Measurements from ENCODE around the gene SMIM27. TPM values are rescaled to one million over a fixed set of nuclear protein-coding genes. Genes with fewer than 3 reads are reported as not detected.
"Not testable (repeated sequence)": the region's sequence is repeated elsewhere in the genome, so short reads cannot be mapped to it uniquely, and the experiment has no call there.

The SMIM27 gene
- total RNA-seq, 2 experiments from 2014 or later: 20.8 to 22.2 TPM

- Mint-ChIP-seq H3K27me3 (peaks cover 42% of the 10 kb centered on the region), H3K27ac (no peak overlapping the region), H3K9me3 (ENCODE audit: low read depth) (no peaks in the 10 kb centered on the region), H3K4me3 (no peak overlapping the region), H3K4me1 (no peaks in the 10 kb centered on the region), H3K36me3 (no peaks in the 10 kb centered on the region)
- DNase-seq: no peak
- CTCF ChIA-PET: interaction anchor here (0.8 to 5.3 kb wide), 10 partner anchors 10 to 385 kb away, joined by 3 to 45 read pairs (median 4); no protein-coding TSS in a partner anchor
- no peak for ATAC-seq
Observed at GRCh38 chr9:32589083-32589723, 37.1 kb downstream of the SMIM27 start.

- no peak for ATAC-seq
Observed at GRCh38 chr9:32590476-32590875, 38.3 kb downstream of the SMIM27 start.

DNA sequence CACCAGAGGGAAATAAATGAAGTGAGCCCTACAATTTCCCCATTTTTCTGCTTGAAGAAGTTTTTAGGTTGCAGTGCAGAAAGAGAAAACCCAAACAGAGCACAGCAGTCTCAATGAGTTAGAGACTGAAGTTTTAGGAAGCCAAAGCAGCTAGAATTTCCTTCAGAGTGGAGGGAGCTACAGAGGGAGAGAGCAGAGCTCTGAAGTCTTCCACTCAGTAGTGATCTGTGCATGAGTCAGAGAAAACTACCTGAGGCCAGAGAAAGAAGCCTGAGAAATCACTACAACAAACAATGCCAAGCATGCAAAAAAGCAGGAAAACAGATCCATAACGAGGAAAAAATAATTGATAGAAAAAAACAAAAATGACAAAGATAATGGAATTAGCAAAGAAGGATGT, 38.8 kb downstream of the SMIM27 start:
- DNase-seq: no peak
- no peak for ATAC-seq
- CTCF ChIA-PET: interaction anchor here (0.8 kb wide), 1 partner anchor 9 kb away, joined by 3 read pairs; no protein-coding TSS in a partner anchor
- no peak overlapping the region for H3K4me3 Mint-ChIP-seq
- no peaks in the 10 kb centered on the region for H3K9me3 Mint-ChIP-seq (ENCODE audit: low read depth)
- peaks cover 3% of the 10 kb centered on the region for H3K4me1 Mint-ChIP-seq
- H3K27ac Mint-ChIP-seq: no peak overlapping the region
- H3K27me3 Mint-ChIP-seq: peaks cover 29% of the 10 kb centered on the region
- no peaks in the 10 kb centered on the region for H3K36me3 Mint-ChIP-seq

More at GRCh38 chr9:32590476-32590875, 38.3 kb downstream of the SMIM27 start:
- Mint-ChIP-seq H3K9me3 (ENCODE audit: low read depth) (no peaks in the 10 kb centered on the region), H3K27me3 (peaks cover 33% of the 10 kb centered on the region), H3K36me3 (no peaks in the 10 kb centered on the region), H3K4me3 (no peak overlapping the region), H3K27ac (no peak overlapping the region), H3K4me1 (no peaks in the 10 kb centered on the region)
- no peak for DNase-seq
- CTCF ChIA-PET: interaction anchor here (0.8 to 5.3 kb wide), 6 partner anchors 8 to 378 kb away, joined by 3 to 45 read pairs (median 10); no protein-coding TSS in a partner anchor

GRCh38 chr9:32596096-32596865, 44.2 kb downstream of the SMIM27 start:
- no peaks in the 10 kb centered on the region for H3K9me3 Mint-ChIP-seq (ENCODE audit: low read depth)
- H3K36me3 Mint-ChIP-seq: no peaks in the 10 kb centered on the region
- CTCF ChIA-PET: interaction anchor here (1.0 kb wide), 1 partner anchor 17 kb away, joined by 5 read pairs; no protein-coding TSS in a partner anchor
- peaks cover 29% of the 10 kb centered on the region for H3K27me3 Mint-ChIP-seq
- DNase-seq (no peak), ATAC-seq (no peak)
- H3K27ac Mint-ChIP-seq: no peak overlapping the region
- H3K4me1 Mint-ChIP-seq: peaks cover 9% of the 10 kb centered on the region
- no peak overlapping the region for H3K4me3 Mint-ChIP-seq

- ATAC-seq: no peak
Observed at GRCh38 chr9:32596936-32597335, 44.8 kb downstream of the SMIM27 start.

GRCh38 chr9:32599021-32599420, 46.9 kb downstream of the SMIM27 start:
- H3K36me3 Mint-ChIP-seq; ATAC-seq; H3K9me3 Mint-ChIP-seq (ENCODE audit: low read depth); H3K4me3 Mint-ChIP-seq; H3K27ac Mint-ChIP-seq; DNase-seq: not testable (repeated sequence)
- Mint-ChIP-seq H3K4me1 (peaks cover 11% of the 10 kb centered on the region), H3K27me3 (peaks cover 29% of the 10 kb centered on the region)
- CTCF ChIA-PET: interaction anchor here (1.0 to 1.4 kb wide), 2 partner anchors 9 to 19 kb away, joined by 3 read pairs; no protein-coding TSS in a partner anchor

More at GRCh38 chr9:32596936-32597335, 44.8 kb downstream of the SMIM27 start:
- Mint-ChIP-seq H3K4me3 (no peak overlapping the region), H3K4me1 (peaks cover 9% of the 10 kb centered on the region), H3K27me3 (peaks cover 29% of the 10 kb centered on the region), H3K27ac (no peak overlapping the region), H3K36me3 (no peaks in the 10 kb centered on the region), H3K9me3 (ENCODE audit: low read depth) (no peaks in the 10 kb centered on the region)
- no peak for DNase-seq
- CTCF ChIA-PET: interaction anchor here (1.0 kb wide), 1 partner anchor 17 kb away, joined by 5 read pairs; no protein-coding TSS in a partner anchor

Other genes starting within 250 kb of the SMIM27 start
- 1 to 10 TPM; 7.0 to 9.9 TPM for gene ACO1, start 167.7 kb upstream of the SMIM27 start, total RNA-seq
- 10 to 100 TPM; 27.1 to 40.0 TPM for gene RIGI, start 26.1 kb upstream of the SMIM27 start, total RNA-seq
- gene TOPORS, start 259 bp downstream of the SMIM27 start, total RNA-seq: 10 to 100 TPM; 12.1 to 15.2 TPM
- gene NDUFB6, start 20.8 kb downstream of the SMIM27 start, total RNA-seq: 10 to 100 TPM; 48.7 to 56.6 TPM
- not detected for gene TAF1L, start 83.3 kb downstream of the SMIM27 start, total RNA-seq
- gene TMEM215, start 231.2 kb downstream of the SMIM27 start, total RNA-seq: not detected

Measured in activated CD8-positive, alpha-beta memory T cell treated with anti-CD3 and anti-CD28 coated beads, Interleukin-2, amount 10 ng/mL, durations not matched to agents 7 days and 5 days (primary cell).